Left hindlimb (tissue), 1 donor: Measurements from ENCODE around the gene MST1R.
A peak's percentile ranks its signal among the peaks of the same experiment; 100 is the strongest.

Experiments used
- DNase-seq: peaks from one replicate; pipeline ENCODE4 v3.0.0-alpha.2; 2018

MST1R gene

DNA sequence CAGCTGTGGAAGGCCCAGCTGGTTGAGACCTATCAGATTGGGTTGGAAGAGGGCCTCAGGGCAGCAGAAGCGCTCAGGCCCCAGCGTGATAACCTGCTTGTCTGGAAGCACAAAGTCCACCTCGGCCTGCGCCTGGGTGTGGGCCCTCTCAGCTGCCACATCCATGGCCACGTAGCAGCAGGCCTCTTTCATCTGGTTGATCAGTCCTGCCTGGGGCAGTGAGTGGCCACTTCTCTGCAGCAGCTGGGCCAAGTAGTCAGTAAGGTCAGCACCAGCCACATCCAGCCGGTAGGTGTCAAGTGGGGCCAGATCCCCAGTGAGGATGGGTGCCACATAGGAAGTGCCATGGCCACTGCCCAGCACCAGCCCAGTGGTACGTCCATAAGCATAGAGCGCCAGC, 30.1 kb downstream of the MST1R start:
- DNase-seq, result peak; percentile 14

DNA sequence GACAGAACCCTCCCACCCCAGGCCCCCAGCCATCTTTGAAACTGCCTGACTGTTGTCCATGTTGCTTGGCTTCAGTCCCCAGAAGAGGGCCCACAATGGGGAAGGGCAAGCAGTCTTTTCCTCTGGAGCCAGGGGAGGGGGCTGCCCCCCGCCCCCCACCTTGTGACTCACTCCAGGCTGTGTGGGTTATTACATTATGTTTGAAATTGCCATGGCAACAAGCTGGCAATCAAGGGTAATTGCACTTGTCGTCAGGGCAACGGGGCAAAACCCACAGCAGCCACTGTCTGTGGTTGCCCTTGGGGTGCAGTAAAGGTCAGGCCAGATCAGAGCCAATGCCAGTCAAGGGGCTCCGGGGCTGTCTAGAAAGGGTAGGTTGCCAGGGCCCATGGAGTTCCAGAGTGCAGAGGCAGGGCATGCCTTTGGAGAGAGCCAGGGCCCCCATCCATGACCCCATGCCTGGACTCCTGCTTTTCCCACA, 30.8 kb downstream of the MST1R start:
- DNase-seq, result peak; percentile 30

DNA sequence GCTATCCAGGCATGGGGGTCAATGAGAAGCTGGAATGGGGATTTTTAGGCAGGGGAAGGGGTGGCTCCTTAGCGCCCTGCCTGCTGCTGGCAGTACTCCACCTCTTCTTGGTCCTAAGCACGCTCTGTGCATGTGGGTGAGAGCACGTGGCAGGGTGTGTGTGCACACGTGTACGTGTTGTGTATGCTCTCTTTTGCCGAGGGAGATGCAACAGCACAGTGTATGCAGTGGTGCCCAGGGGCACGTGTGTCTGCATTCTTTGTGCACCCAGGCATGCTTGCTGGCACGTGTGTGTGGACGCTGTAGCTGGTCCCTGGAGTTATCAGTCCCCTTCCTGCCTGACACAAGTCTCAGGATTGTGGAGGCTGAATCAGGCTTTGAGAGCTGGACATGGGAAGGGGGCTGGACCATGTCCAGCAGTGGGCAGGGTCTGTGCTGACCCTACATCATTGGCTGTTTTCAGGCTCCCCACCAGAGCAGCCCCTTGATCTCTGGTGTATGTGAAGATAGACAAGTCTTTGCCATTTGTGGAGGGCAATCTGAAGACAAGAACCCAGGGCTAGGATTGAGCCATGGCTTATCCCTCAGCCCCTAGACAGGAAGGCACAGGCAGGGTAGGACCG, 32.0 kb downstream of the MST1R start:
- DNase-seq, result peak; percentile 17

DNA sequence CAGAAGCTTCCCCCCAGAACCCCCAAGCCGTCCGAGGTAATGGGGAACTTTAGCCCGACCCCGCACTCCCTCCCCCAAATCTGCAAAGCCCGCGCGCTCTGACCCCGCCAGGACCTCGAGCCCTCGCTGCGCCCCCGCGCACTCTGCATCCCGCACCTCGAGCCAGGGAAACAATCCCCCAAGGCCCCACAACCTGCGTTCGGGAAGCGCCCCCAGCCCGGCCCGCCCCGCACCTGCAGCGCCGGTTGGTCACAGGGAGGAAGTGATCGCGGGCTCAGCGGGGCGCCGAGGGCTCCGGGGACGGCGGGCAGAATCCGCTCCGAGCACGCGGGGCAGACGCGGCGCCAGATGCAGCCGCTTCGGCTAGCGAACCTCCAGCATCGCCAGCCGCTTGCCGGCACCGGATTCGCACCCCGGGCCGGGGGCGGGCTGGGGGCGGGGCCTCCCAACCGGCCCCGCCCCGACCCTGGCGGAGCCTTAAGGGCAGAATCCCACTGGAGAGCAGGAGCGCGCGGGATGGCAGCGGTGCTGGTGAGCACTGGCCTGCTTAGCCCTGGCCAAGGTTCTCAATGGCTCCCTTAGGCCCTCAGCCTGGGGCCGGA, 34.0 kb downstream of the MST1R start, which contains the start of gene CAMKV:
CAMKV (minus strand) TSS at position 382 of the 602 bp plus-strand sequence. CDS start 7,518 bp downstream, outside the sequence.
- peak; percentile 15 for DNase-seq

DNA sequence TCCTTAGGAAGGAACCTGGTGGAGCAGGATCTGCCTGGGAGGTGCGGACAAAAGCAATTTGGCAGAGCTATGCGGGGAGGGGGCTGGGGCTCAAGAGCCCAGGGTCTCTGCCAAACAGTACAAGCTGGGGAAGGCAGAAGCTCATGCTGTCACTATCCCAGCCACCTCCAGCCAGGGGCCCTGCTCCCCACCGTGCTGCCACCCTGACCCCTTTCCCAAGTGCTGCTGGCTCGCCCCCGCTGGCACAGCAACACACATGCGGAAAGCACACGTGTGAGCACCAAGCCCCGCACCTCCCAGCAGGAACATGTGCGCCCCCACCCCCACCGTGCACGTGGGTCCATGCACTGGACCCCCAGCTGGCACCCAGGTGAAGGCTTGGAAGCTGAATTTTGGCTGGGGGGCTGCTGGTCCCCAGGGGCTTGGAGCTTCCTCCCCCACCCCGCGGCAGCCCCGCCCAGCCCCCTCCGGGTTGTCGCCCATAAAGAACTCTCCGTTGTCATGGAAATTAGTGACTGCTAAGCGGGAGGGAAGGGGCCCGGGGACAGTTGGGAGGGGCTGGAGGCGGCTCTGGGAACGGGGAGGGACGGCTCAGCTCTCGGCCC, 34.7 kb downstream of the MST1R start:
- peak; percentile 22 for DNase-seq

DNA sequence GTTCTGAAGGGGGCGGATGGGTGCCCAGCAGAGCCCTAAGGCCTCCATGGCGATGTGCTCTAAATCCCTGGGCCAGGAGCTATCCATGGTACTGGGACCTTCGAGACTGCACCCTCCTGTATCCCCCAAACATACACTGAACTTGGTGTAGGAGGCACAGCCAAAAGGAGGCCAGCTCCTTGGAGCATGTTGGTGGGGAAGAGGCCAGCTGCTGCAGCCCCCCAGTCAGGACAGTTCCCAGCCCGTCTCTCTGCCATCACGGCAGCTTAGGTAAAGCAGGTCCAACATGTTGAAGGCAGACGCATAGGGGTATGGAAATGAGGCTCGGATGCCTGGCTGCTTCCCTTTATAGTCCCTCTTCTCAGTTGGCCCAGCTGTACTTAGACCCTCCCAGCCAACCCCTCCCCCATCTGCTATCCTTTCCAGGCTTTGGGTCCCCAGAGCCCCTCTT, 35.8 kb downstream of the MST1R start:
- DNase-seq, result peak; percentile 51

DNA sequence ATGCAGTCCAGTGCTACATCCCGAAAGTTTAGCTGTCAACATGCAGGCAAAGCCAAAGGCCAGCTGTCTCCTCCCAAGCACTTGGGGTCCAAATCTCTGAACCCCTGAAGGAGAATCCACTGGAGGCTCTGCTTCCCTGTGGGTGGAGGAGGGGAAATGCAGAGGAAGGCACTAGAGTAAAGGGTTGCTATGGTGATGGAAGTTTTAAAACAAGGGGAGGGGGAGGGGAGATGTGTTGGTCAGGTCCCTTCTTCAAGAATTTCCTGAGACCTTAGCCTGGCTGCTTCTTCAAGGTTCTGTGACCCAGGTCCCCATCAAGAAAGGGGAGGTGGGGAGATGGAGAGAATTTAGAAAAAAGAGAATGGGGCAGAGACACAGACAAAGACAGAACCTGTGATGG, 36.3 kb downstream of the MST1R start:
- DNase-seq, result peak; percentile 7

DNA sequence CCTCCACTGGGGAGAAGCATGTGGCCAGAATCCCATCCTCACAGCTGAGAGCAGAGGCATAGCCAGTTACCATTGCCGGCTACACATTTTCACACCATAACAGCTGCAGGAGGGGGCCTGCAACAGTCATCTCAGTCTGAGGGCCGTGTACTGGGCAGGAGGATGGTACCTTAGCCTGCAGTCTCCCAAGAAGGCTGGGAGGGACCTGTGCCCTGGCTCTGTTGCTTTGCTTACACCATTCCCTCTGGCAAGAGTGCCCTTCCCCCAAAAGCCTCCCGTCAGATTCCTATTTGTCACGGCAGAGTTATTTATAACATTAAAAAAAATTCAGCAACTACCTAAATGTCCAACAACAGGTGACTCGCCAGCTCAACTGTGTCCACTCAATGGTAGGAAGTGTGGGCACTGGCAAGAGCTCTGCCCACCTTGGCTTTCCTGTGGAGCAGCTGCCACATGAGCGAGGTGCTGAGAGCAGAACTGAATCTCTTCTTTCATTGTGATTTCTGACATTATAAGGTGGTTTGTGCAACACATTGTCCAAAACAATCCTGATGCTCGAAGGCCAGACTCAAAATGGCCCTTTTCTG, 38.4 kb downstream of the MST1R start:
- DNase-seq, result peak; percentile 23

DNA sequence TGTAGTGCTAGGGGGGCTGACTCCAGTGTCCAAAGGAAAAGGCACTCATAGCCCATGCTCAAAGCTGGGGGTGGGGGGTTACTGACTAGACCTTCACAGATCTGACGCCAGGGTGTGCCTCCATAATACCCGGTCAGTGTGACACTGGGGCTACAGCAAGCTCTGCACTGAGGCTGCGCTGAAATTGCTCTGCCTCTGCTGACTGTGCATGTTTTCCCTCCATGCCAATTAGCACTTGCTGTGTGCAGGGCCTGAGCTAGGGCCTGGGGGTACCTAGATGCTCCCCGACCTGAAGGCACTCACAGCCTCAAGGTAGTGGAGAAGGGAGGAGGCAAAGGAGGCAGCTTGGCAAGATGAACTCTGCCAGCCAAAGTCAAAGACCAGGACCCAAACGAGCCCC, 39.2 kb downstream of the MST1R start:
- DNase-seq, result peak; percentile 9

DNA sequence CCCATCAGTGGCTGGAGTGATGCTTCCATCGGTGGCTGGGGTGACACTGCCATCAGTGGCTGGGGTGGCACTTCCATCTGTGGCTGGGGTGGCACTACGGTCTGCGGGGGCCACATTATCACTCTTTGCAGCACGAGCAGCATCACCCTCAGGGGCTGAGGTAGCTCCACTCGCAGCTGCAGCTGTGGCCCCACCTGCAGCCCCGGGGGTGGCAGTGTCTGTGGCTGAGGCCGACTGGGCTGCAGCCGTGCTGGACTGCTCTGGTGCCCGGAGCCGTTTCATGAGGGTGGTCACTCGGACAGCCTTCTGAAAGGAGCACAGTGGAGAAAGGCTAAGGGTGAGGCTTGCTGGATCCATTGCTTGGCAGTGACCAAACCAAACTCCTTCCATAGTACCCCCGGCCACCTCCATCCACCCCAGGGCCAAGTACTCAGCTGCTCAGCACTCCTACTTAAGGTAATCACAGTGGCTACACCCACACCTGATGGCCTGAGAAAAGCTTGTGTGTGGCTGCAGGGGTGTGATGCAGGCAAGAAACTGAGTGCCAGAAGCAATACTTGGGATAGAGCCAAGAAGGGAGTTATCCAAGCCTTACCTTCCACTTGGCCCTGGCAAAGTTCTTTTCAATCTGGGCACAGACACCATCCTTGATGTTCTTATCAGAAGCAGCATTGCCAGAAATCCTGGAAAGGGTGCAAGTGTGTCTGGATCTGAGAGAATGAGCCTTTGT, 43.9 kb downstream of the MST1R start:
- no peak for DNase-seq

DNA sequence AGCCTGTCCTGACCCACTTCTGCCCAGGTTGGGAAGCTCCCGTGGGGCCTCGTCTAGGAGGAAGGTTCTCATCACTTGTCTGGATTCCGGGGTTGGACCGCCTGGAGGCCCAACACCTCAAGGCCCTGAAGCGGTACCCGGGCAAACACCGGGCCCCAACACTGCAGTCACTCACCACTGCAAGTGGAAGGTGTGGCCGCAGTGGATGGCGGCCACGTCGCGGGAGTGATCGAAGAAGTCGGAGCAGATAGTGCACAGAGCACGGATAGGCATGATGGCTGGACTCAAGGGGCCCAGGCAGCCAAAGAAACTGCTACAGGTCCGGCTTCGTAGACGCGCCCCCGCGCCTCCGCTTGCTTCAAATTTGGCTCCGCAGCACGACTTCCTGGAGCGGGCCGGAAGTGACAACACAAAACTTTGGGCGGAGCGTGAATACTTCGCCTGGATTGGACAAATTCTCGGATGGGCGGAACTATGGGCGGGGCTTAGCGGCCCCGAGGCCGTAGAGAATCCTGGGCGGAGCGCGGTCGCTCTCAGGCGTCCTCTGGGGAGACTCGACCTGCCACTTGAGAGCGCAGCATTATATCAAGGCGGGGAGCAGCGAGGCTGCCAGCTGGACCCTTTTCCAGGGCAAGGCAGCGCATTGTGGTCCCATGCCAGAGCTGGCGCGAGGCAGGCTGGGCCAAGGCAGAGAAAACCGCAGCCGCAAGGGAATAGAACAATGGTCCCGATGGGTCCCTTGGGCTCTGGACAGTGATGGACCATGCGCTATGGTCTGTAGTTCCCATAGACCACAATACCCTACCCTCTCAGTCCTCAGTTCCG, 47.3 kb downstream of the MST1R start, which contains the start of gene TRAIP:
TRAIP (minus strand) TSS at position 384 of the 825 bp plus-strand sequence; CDS start at position 273, 111 bp downstream.
- DNase-seq, result peak; percentile 94

DNA sequence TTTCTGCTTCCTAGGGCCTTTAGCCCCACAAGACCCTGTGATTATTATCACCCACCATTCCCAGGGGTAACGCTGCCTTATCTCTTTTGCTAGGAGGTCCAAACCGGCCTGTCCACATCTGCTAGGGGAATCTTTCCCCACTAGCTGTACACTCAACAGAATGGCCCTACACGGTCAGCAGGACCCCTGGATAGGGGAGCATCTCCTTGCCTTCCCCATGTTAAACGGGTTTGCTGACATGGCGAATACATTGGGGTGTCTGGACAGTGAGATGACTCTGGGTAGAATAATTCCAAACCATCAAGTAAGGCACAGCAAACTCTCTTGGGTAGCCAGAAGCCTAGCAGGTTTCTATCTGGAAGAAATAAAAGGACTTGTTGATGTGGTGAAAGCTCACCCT, 48.0 kb downstream of the MST1R start:
- DNase-seq, result no peak

DNA sequence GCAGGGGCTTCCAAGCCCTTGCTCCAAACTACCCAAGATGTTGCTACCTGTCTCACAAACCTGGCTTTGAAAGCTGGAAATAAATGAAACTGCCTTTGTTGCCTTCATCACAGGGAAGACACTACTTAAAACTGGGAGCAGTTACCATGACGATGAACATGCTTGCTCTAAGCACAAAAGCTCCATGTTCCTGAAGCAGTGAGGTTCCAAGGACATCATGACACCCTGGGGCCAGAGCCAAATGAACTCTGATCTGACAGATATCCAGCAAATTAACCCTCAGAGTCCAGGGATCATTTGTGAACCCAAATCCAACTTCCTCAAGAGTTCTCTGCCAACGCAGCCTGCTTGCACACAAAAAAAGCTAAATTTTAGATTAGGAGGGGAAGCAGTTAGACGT, 58.0 kb downstream of the MST1R start:
- no peak for DNase-seq

DNA sequence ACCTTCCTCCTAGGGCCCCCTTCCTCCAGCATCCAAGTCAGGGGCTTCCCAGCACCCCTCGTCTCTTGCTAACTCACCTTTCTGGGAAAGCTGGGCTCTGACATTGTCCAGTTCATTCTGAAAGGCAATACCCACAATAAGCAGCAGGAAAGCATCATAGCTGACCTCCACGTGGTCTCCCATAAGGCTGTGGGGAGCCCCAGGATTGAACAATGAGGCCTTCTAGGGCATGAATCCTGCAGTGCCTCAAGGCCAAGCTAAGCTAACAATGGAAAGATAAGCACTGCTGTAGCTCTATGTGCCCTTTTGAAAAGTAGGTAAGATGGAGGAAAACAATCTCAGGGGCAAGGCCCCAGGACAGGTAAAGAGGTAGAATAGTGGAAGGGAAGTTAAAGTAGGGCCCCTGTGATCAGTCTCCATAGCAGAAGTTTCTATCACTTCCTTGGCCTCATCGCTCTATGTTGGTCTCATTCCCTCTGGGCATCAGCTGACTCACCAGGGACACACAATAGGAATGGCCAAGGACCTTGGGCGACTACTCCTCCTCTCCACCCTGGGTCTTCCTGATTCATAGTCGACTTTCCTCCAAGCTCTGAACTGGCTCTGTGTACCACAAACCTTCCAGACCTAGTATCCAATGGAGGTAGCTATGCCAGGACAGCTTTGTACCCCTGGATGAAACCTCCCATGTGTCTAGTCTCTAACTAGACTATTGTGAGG, 59.0 kb downstream of the MST1R start:
- DNase-seq, result no peak

DNA sequence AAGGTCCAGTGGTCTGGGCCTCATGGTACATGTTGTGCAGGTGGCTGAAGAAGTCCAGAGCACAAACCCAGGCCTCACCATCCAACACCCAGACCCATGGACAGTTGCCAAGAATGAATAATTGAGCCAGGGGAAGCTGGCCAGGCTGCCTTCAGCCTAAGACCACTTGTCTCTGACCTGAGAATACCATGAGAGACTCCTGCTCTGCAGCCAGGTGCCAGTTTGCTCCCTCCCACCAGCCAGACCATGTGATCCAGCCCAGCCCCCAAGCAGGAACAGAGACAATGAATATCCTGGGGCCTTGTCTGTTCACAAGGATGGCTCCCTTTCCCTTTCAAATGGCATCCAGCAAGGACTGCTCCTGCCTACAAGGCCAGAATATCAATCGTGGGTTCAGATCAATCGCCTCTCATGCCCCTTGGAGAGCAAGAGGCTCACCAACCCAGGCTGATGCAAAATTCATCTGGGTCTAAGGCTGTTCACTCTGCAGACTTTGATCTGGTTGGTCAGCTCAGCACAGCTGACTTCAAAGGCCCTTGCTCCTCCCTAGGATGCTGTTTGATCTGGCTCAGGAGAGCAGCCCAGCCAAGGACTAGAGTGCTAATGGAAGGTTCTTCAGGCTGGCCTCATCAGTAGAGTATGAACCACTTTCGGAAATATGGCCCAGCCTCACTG, 60.7 kb downstream of the MST1R start:
- no peak for DNase-seq

DNA sequence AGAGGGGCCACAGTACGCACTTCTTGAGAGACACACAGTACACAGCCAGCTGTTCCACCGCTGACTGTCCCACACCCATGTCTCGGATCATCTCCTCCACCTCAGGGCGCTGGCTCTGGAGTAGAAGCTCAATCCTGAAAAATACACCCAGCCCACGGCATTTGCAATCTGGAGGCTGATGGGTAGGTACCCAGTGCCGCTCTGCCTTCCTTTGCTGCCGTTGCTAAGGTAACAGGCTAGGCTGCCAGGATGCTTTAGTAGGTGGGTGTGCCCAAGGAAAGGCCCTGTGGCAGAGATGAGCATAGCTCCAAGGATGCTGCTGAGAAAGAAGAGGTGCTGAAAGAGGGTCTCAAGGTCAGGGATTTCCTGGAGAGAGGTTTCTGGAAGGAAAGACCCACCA, 61.9 kb downstream of the MST1R start:
- no peak for DNase-seq

DNA sequence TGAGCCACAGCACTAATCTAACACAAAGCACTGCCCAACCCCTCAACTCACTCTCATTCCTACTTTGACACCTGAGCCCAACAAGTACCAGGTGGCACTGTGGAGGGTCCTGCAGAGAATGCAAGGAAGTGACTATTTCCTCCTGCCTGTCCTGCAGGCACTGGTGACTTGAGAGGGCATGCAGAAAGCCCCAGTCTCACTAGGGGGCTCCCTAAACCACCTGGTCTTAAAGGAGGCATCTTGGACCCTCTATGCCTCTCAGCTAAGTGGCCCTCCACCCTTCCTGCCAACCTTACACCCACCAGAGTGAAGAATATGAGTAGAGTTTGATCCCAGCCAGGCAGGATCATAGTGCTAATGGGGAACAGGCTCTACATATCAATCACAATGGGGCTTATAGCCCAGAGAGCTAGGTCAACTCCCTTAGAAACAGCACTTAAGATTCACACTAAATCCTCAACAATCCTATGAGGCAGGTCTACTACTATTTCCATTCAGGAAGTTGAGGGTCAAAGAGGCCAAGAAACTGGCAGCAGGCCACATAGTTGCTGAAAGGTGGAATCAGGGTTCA, 62.5 kb downstream of the MST1R start:
- no peak for DNase-seq

DNA sequence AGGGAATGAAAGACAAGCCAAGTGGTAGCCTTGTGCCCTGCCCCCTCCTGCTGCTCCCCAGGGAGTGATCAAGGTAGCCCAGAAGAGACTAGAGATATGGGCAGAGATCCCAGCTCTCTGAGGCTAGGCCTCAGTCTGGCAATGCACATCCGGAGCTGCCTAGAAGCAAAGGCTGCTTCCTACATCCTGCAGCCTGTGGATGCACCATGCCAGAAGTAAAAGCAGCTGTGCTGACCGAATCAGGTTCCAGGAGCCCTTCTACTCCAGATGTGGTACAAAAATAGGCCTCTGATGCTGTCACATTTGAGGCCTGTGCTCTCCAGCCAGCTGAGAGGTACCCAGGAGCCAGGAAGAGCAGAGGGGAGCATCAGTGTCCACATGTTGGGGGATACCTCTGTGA, 63.3 kb downstream of the MST1R start:
- DNase-seq, result peak; percentile 63

DNA sequence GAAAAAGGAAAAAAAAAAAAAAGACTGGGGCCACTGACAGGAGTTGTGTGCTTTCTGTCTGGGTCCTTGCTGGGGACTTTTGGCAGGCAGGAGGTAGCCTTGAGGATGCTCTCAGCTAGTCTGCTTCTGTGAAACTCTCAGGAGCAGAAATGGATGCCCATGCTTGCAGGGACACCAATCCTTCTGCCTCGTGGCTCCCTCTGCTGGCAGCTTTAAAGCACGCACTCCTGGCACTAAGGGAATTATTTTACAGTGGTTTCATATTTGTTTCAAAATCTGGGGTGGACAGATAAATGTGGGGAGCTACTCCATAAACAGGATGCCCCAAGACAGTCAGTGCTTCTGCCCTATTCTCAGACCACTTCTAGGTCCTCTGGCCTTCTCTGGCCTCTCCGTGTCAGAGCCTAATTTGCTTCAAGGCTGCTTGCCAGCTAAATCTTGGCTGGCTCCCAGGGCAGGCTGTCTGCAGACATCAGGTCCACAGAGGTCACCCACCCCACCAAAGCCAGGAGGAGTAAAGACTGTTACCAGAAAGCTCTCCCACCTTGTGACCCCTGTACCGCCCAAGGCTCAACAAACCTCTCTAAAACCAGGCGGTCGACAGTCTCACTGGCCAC, 64.4 kb downstream of the MST1R start:
- peak; percentile 77 for DNase-seq
